22Rv1 (cell line): ENCODE data around the gene RASGRP2.

Experiments
- H3K27ac ChIP-seq: fragments of 450-650 bp; 2 replicates; pipeline ENCODE4 v1.5.1; 2017
- CTCF ChIP-seq: fragments of 450-650 bp; IDR thresholded peaks from 2 replicates; pipeline ENCODE4 v1.5.1; 2017; ENCODE audit warnings: mild to moderate bottlenecking
- ZFX ChIP-seq: fragments of 450-650 bp; IDR thresholded peaks from 2 replicates; pipeline ENCODE4 v1.6.1; 2017; ENCODE audit warnings: antibody characterized with exemption, borderline replicate concordance

RASGRP2 gene

DNA sequence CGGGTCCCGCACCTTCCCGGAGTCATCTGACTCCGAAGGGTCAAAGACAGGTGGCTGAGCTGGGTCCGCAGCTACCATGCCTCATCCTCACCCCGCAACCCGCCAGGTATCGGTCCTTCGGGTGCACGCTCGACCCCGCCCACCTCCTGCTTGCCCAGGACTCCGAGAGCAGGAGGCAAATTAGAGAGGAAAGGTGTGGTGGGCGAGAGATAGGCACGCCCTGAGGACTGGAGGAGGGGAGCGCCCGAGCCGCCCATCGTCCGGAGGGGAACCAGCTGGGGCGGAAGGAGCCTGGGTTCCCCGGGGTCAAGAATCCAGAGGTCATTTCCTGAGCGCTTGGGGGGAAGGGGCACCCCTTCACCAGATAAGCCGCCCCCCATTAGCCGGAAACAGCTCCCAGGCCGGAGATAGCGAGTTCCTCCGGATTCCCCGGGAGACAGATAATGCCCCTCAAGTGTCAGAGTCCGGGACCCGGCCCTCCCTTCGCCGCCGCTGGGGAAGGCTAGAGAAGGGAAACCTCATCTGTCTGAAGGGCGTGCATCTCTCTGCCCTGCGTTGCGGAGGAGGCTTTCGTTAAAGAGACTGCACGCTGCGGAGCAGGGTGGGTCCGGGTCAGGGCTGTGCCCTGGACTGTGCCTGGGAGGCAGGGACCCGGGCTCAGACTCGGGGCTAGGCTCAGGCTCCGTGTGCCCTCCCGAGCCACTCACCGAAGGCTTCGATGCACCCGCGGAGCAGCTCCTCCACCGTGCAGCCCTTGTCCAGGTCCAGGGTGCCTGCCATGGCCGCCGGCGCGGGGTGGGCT, 1.7 kb downstream of the RASGRP2 start:
- H3K27ac ChIP-seq, result no peak overlapping the region
- TF ChIP-seq ZFX, result no peak
- no peak for TF ChIP-seq CTCF

- no peak overlapping the region for H3K27ac ChIP-seq
- no peak for TF ChIP-seq CTCF
These were observed 2.4 kb downstream of the RASGRP2 start for GRCh38 chr11:64741375-64742086.

GRCh38 chr11:64739871-64740270, 4.1 kb downstream of the RASGRP2 start:
- TF ChIP-seq CTCF, result no peak
- TF ChIP-seq ZFX, result no peak

GRCh38 chr11:64736654-64737053, 7.3 kb downstream of the RASGRP2 start:
- no peak overlapping the region for H3K27ac ChIP-seq
- no peak for TF ChIP-seq ZFX
- no peak for TF ChIP-seq CTCF

More at GRCh38 chr11:64739871-64740270, 4.1 kb downstream of the RASGRP2 start:
- H3K27ac ChIP-seq, result no peak overlapping the region

GRCh38 chr11:64735725-64736259, 8.2 kb downstream of the RASGRP2 start:
- H3K27ac ChIP-seq, result no peak overlapping the region
- TF ChIP-seq CTCF (no peak), ZFX (no peak)

DNA sequence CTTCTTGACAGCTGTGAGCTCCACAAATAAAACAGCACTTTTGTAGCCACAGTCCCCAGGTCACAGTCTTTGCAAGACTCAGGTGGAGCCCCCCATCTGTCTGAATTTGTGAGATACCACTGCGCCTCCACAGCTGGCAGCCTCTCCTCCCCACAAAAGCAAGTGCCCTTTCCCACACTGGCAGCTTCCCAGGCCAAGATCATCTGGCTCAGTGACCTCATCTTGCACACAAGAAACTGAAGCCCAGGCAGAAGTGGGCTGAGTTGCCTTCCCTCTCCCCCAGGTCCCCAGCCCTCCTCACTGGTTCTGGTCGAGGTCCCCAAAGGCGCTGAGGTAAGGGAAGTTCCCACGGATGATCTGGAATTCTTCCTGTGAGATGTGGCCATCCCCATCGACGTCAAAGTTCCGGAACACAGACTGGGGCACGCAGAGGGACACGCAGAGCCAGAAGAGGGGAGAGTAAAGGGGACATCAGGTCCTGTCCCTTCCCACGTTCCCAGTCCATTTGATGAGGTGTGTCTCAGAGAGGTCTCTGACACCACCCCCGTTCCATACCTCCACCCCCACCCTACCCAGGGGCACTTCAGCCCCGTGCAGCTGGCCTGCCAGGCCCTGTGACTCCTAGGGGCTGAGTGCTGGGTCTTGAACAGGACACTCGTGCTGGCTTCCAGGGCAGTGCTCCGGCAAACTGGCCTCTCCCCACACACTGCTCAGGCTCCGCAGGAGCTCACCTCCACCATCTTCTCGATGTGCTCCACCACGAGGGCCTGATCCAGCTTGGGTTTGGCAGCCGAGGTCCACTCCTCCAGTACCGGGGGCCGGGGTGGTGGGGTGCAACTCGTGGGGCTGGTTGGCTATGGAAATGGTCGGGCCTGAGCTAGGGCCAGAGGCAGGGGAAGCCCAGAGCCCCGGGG, 8.9 kb downstream of the RASGRP2 start:
- no peak overlapping the region for H3K27ac ChIP-seq
- TF ChIP-seq ZFX (no peak), CTCF (no peak)
